ENCODE data around the gene FAM234B. TPM values are rescaled to one million over a fixed set of nuclear protein-coding genes. Genes with fewer than 3 reads are reported as not detected.

The FAM234B gene
- polyA plus RNA-seq, 1 donor from 2014 or later = 20.5 TPM

GRCh38 chr12:13060581-13060980, 16.4 kb downstream of the FAM234B start:
- TF ChIP-seq TAF1 (IDR thresholded peaks at IDR 0.05; ENCODE audit: low read depth) (no peak), MXI1 (conservative IDR thresholded peaks at IDR 0.05; ENCODE audit: poor library complexity, severe bottlenecking) (no peak), SMC3 (conservative IDR thresholded peaks at IDR 0.05; ENCODE audit: poor library complexity) (no peak), RAD21 (conservative IDR thresholded peaks at IDR 0.05) (no peak), POLR2AphosphoS5 (IDR thresholded peaks at IDR 0.05) (no peak), REST (IDR thresholded peaks at IDR 0.05; ENCODE audit: borderline replicate concordance) (no peak), EZH2 (IDR thresholded peaks at IDR 0.05; ENCODE audit: borderline replicate concordance, insufficient read depth, low read length, poor library complexity, severe bottlenecking) (no peak), EP300 (conservative IDR thresholded peaks at IDR 0.05; ENCODE audit: poor library complexity, severe bottlenecking) (no peak), CTCF (IDR thresholded peaks at IDR 0.05; ENCODE audit: poor library complexity, severe bottlenecking) (no peak)
- Histone ChIP-seq H3K79me2 (replicated peaks; ENCODE audit: insufficient read depth, low read length) (no peaks in the 10 kb centered on the region), H3K27me3 (ENCODE audit: insufficient read depth, low read depth, low read length) (no peaks in the 10 kb centered on the region), H3K27ac (ENCODE audit: low read length) (no peak overlapping the region), H3K9ac (ENCODE audit: low read length) (no peak overlapping the region), H2AFZ (ENCODE audit: low read depth, low read length) (no peak overlapping the region), H3K9me2 (ENCODE audit: insufficient read depth, low read length) (no peaks in the 10 kb centered on the region), H4K20me1 (ENCODE audit: insufficient read depth) (no peaks in the 10 kb centered on the region), H3K4me2 (ENCODE audit: low read length) (no peak overlapping the region), H3K4me3 (ENCODE audit: low read length) (no peak overlapping the region), H3K9me3 (ENCODE audit: low read length) (no peaks in the 10 kb centered on the region), H3F3A (ENCODE audit: insufficient read depth, low read length, poor library complexity, severe bottlenecking) (no peaks in the 10 kb centered on the region), H3K36me3 (ENCODE audit: insufficient read depth, low read length) (peaks cover 16% of the 10 kb centered on the region)

- H3K79me2 ChIP-seq (replicated peaks; ENCODE audit: insufficient read depth, low read length) = no peaks in the 10 kb centered on the region
- H2AFZ ChIP-seq (ENCODE audit: low read depth, low read length) = no peak overlapping the region
- TF ChIP-seq POLR2AphosphoS5 (IDR thresholded peaks at IDR 0.05) (no peak), SMC3 (conservative IDR thresholded peaks at IDR 0.05; ENCODE audit: poor library complexity) (no peak), CTCF (IDR thresholded peaks at IDR 0.05; ENCODE audit: poor library complexity, severe bottlenecking) (no peak), EZH2 (IDR thresholded peaks at IDR 0.05; ENCODE audit: borderline replicate concordance, insufficient read depth, low read length, poor library complexity, severe bottlenecking) (no peak), RAD21 (conservative IDR thresholded peaks at IDR 0.05) (no peak), EP300 (conservative IDR thresholded peaks at IDR 0.05; ENCODE audit: poor library complexity, severe bottlenecking) (no peak), REST (IDR thresholded peaks at IDR 0.05; ENCODE audit: borderline replicate concordance) (no peak), TAF1 (IDR thresholded peaks at IDR 0.05; ENCODE audit: low read depth) (no peak), MXI1 (conservative IDR thresholded peaks at IDR 0.05; ENCODE audit: poor library complexity, severe bottlenecking) (no peak)
- H3K9me3 ChIP-seq (ENCODE audit: low read length) = no peaks in the 10 kb centered on the region
- H3F3A ChIP-seq (ENCODE audit: insufficient read depth, low read length, poor library complexity, severe bottlenecking) = no peaks in the 10 kb centered on the region
- H3K9ac ChIP-seq (ENCODE audit: low read length) = no peak overlapping the region
- H4K20me1 ChIP-seq (ENCODE audit: insufficient read depth) = no peaks in the 10 kb centered on the region
- H3K27me3 ChIP-seq (ENCODE audit: insufficient read depth, low read depth, low read length) = no peaks in the 10 kb centered on the region
- no peaks in the 10 kb centered on the region for H3K9me2 ChIP-seq (ENCODE audit: insufficient read depth, low read length)
- no peak overlapping the region for H3K4me2 ChIP-seq (ENCODE audit: low read length)
- H3K4me3 ChIP-seq (ENCODE audit: low read length) = no peak overlapping the region
- H3K36me3 ChIP-seq (ENCODE audit: insufficient read depth, low read length) = peaks cover 16% of the 10 kb centered on the region
- H3K27ac ChIP-seq (ENCODE audit: low read length) = no peak overlapping the region
Observed at GRCh38 chr12:13061377-13061776, 17.2 kb downstream of the FAM234B start.
